ENCODE measurements around the gene IL17RE.

DNA sequence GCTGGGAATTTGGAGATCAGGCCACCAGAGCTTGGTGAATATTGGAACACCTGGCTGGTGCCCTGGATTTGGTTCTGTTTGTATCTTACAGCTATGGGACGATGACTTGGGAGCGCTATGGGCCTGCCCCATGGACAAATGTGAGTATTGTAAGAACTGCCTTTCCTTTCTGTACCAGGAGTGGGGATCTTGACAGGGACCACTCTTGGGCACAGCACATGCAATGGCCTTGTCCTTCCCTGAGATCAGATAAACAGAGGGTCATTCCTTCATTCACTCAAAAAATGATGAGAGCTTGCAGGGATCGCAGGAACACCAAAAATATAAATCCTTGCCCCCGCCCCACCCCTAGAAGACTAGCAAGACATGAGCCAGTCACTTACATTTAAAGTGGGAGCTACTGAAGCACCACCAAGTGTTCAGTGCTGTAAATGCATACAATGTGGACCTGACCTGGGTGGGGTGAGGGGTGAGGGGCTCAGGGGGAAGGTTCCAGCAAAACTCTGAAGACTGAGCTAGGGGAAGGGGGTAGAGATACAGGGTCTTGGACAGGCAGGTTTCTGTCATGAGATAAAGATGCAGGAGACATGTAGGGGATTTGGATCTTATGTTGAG is 28.3 kb downstream of the IL17RE start:
- TF ChIP-seq, protein P1, sequence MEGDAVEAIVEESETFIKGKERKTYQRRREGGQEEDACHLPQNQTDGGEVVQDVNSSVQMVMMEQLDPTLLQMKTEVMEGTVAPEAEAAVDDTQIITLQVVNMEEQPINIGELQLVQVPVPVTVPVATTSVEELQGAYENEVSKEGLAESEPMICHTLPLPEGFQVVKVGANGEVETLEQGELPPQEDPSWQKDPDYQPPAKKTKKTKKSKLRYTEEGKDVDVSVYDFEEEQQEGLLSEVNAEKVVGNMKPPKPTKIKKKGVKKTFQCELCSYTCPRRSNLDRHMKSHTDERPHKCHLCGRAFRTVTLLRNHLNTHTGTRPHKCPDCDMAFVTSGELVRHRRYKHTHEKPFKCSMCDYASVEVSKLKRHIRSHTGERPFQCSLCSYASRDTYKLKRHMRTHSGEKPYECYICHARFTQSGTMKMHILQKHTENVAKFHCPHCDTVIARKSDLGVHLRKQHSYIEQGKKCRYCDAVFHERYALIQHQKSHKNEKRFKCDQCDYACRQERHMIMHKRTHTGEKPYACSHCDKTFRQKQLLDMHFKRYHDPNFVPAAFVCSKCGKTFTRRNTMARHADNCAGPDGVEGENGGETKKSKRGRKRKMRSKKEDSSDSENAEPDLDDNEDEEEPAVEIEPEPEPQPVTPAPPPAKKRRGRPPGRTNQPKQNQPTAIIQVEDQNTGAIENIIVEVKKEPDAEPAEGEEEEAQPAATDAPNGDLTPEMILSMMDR (IDR thresholded peaks at IDR 0.05) = no peak
- TF ChIP-seq POLR2A (IDR thresholded peaks at IDR 0.05) = no peak
